ENCODE results near the gene SRXN1. TPM values are rescaled to one million over a fixed set of nuclear protein-coding genes. Genes with fewer than 3 reads are reported as not detected.

Gene SRXN1
- total and polyA plus RNA-seq, 8 donors: 4.5 to 10.5 (median 7.6) TPM

DNA sequence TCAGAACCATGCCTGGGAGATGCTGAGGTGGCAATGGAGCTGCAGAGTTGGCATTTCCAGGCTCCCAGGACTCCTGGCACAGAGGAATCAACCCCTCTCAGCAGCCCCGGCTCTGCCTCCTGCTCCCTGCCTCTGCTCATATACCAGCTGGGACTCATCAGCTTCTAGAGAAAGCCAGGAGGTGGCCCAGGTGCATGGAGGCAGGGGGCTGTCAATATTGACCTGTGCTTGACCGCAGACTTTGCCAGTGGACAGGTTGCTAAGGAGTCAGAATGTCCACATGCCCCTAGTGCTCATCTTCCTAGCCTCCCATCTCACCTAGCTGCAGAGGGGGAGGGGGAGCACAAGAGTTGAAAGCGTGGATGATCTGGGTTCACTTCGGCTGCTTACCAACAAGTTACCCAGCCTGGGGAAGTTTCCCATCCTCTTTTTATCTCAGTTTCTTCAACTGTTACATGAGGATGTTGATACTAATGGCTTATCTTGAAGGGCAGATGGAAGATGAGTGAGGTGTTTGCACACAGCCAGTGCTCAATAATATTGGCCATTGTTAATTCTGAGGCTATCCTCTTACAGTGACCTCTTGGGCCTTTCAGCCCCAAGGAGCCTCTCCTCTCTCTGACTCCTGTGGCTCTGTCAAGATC is 31.8 kb upstream of the SRXN1 start:
- TF ChIP-seq, protein P1, sequence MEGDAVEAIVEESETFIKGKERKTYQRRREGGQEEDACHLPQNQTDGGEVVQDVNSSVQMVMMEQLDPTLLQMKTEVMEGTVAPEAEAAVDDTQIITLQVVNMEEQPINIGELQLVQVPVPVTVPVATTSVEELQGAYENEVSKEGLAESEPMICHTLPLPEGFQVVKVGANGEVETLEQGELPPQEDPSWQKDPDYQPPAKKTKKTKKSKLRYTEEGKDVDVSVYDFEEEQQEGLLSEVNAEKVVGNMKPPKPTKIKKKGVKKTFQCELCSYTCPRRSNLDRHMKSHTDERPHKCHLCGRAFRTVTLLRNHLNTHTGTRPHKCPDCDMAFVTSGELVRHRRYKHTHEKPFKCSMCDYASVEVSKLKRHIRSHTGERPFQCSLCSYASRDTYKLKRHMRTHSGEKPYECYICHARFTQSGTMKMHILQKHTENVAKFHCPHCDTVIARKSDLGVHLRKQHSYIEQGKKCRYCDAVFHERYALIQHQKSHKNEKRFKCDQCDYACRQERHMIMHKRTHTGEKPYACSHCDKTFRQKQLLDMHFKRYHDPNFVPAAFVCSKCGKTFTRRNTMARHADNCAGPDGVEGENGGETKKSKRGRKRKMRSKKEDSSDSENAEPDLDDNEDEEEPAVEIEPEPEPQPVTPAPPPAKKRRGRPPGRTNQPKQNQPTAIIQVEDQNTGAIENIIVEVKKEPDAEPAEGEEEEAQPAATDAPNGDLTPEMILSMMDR (IDR thresholded peaks at IDR 0.05): no peak
- no peaks in the 10 kb centered on the region for H3K36me3 ChIP-seq
- no peaks in the 10 kb centered on the region for H3K9me3 ChIP-seq
- no peak overlapping the region for H3K27ac ChIP-seq
- no peak overlapping the region for H3K4me3 ChIP-seq
- DNase-seq: peak in 1 of 6 donors; percentile 30
- FAIRE-seq: no peak
- ATAC-seq: no peak
- intact Hi-C loops (cut with DNase I): no loop called here
- H3K27me3 ChIP-seq: peaks cover 0 to 4% (median 0%) of the 10 kb centered on the region in 4 donors
- H3K4me1 ChIP-seq: no peaks in the 10 kb centered on the region
- 48 to 61% methylated on average over 4 of the region's 4 CpGs for WGBS, 2 donors

DNA sequence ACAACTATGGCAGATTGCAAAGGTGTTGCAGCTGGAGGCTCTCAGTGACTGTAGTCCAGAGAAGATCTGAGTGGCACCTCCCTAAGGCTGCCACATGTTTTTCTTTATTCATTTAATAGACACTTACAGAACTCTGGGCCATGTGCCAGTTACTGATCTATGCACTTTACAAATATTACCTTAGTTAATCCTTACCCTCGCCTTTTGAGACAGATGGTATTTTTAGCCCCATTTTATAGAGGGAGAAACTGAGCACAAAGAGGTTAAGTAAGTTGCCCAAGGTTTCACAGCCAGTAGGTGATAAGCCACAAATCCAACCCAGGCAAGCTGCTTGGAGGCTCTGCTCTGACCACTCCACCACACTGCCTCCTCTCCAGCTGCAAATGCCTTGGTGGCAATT is 29.1 kb upstream of the SRXN1 start:
- 18 to 26% methylated on average over 1 of the region's 1 CpG for WGBS, 2 donors
- Histone ChIP-seq H3K36me3 (no peaks in the 10 kb centered on the region), H3K4me1 (no peaks in the 10 kb centered on the region), H3K27me3 (peaks cover 0 to 23% (median 4%) of the 10 kb centered on the region in 4 donors), H3K4me3 (no peak overlapping the region), H3K27ac (no peak overlapping the region), H3K9me3 (no peaks in the 10 kb centered on the region)
- ATAC-seq (no peak), DNase-seq (no peak), FAIRE-seq (no peak)
- TF ChIP-seq, protein P1 (IDR thresholded peaks at IDR 0.05): no peak
- intact Hi-C loops (cut with DNase I): no loop called here

DNA sequence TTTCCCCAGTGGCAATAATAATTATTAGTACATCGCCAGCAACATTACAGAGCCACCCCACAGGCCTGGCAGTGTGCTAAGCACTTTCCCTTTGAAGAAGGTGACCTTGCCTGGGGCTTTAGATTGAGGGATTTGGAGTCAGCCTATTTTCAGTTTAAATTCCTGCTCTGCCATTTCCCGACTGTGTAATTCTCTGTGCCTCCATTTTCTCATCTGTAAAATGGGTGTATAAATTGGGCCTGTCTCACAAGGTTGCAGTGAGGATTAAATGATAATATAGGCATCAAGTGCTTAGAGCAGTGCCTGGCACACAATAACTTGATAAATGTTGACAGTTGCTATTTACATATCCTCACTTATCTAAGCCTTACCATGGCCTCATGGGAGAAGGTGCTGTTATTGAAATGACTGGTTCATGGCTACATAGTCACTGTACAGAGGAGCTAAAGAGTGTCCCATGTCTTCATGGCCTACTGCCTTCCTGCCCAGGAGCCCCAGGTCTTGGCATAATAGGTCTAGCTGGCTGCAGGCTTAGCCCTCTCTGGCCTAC is 27.7 kb upstream of the SRXN1 start:
- 69 to 78% methylated on average over 2 of the region's 2 CpGs for WGBS, 2 donors
- Histone ChIP-seq H3K36me3 (no peaks in the 10 kb centered on the region), H3K27me3 (peaks cover 0 to 23% (median 4%) of the 10 kb centered on the region in 4 donors)

DNA sequence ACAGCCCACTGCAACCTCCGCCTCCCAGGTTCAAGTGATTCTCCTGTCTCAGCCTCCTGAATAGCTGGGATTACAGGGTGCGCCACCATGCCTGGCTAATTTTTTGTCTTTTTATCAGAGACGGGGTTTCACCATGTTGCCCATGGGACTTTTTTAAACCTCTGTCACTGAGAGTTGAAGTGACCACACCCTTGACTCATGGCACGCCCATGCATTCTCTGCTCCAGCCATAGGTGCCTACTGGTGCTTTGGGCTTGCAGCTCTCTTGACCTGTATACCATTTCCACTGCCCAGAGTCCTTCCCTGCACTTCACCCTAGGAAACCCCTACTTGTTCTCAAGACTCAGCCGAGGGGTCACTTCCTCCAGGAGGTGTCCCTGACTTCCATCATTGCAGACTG is 25.0 kb upstream of the SRXN1 start:
- no peaks in the 10 kb centered on the region for H3K36me3 ChIP-seq
- intact Hi-C loops (cut with DNase I): no loop called here
- H3K4me3 ChIP-seq: no peak overlapping the region
- H3K4me1 ChIP-seq: peaks cover 0 to 7% (median 7%) of the 10 kb centered on the region in 3 donors
- 78 to 84% methylated on average over 5 of the region's 5 CpGs for WGBS, 2 donors
- DNase-seq (no peak), ATAC-seq (no peak), FAIRE-seq (no peak)
- no peaks in the 10 kb centered on the region for H3K9me3 ChIP-seq
- no peak overlapping the region for H3K27ac ChIP-seq
- TF ChIP-seq, protein P1 (IDR thresholded peaks at IDR 0.05): no peak
- H3K27me3 ChIP-seq: peaks cover 0 to 23% (median 4%) of the 10 kb centered on the region in 4 donors

More for the DNA sequence above, 27.7 kb upstream of the SRXN1 start:
- TF ChIP-seq, protein P1 (IDR thresholded peaks at IDR 0.05): no peak
- Histone ChIP-seq H3K4me3 (no peak overlapping the region), H3K4me1 (peaks cover 0 to 7% (median 6%) of the 10 kb centered on the region in 3 donors), H3K9me3 (no peaks in the 10 kb centered on the region), H3K27ac (no peak overlapping the region)
- no peak for FAIRE-seq
- intact Hi-C loops (cut with DNase I): no loop called here
- DNase-seq: no peak
- ATAC-seq: no peak

DNA sequence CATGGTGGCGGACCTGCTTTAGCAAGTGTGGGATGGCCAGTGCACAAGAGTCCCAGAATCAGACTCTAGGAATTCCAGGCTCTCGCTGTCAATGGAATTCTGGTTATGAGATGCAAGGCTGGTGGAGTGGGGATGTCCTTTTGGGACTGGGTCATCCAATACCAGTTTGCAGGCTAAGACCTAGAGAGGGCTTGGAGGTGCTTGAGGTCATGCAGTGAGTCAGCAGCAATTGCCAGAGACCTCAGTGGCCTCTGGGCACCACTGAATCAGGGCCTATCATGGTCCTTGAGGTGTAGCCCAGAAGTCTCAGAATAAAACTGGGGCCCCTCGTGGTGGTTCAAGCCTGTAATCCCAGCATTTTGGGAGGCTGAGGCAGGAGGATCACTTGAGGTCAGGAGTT is 24.0 kb upstream of the SRXN1 start:
- FAIRE-seq (no peak), DNase-seq (no peak), ATAC-seq (no peak)
- no peaks in the 10 kb centered on the region for H3K9me3 ChIP-seq
- H3K4me1 ChIP-seq: peaks cover 0 to 7% (median 7%) of the 10 kb centered on the region in 3 donors
- 47 to 59% methylated on average over 3 of the region's 3 CpGs for WGBS, 2 donors
- no peak overlapping the region for H3K27ac ChIP-seq
- H3K4me3 ChIP-seq: no peak overlapping the region
- peaks cover 0 to 19% (median 4%) of the 10 kb centered on the region in 4 donors for H3K27me3 ChIP-seq
- intact Hi-C loops (cut with DNase I): no loop called here
- TF ChIP-seq, protein P1 (IDR thresholded peaks at IDR 0.05): no peak
- no peaks in the 10 kb centered on the region for H3K36me3 ChIP-seq
